SU-DHL-6 (cell line): ENCODE data around the gene ITGAV.

Experiments
- EZH2phosphoT487 ChIP-seq: fragments of 200-600 bp; sonication (generic), shearing (Covaris generic); conservative IDR thresholded peaks from 2 replicates; pipeline ENCODE4 v1.6.1; 2018; ENCODE audit warnings: mild to moderate bottlenecking, antibody characterized with exemption, low read length, moderate library complexity, mixed read lengths
- TF ChIP-seq, protein P1 (sequence below): fragments of 200-600 bp; sonication (generic); IDR thresholded peaks from one replicate; pipeline ENCODE4 v1.5.1; 2017; ENCODE audit warnings: antibody characterized with exemption, mild to moderate bottlenecking, low read length, moderate library complexity; ENCODE audit not compliant: insufficient read depth, poor library complexity, severe bottlenecking

GRCh38 chr2:186696804-186697203 lies 106.9 kb downstream of the ITGAV start:
- TF ChIP-seq, protein P1, sequence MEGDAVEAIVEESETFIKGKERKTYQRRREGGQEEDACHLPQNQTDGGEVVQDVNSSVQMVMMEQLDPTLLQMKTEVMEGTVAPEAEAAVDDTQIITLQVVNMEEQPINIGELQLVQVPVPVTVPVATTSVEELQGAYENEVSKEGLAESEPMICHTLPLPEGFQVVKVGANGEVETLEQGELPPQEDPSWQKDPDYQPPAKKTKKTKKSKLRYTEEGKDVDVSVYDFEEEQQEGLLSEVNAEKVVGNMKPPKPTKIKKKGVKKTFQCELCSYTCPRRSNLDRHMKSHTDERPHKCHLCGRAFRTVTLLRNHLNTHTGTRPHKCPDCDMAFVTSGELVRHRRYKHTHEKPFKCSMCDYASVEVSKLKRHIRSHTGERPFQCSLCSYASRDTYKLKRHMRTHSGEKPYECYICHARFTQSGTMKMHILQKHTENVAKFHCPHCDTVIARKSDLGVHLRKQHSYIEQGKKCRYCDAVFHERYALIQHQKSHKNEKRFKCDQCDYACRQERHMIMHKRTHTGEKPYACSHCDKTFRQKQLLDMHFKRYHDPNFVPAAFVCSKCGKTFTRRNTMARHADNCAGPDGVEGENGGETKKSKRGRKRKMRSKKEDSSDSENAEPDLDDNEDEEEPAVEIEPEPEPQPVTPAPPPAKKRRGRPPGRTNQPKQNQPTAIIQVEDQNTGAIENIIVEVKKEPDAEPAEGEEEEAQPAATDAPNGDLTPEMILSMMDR = no peak
- no peak for TF ChIP-seq EZH2phosphoT487
